Brain microvascular endothelial cell (primary cell): ENCODE results near the gene PHF21B.

Experiments used
- DNase-seq: peaks from one replicate; pipeline ENCODE4 v3.0.0-alpha.2; 2020
- H3K27ac ChIP-seq: fragments of 250-450 bp; sonication (Bioruptor Pico); 2 replicates; pipeline ENCODE4 v1.5.1; 2020; ENCODE audit warnings: mild to moderate bottlenecking, moderate library complexity
- H3K27me3 ChIP-seq: fragments of 250-450 bp; sonication (Bioruptor Pico); replicated peaks from 2 replicates; pipeline ENCODE4 v1.5.1; 2020; ENCODE audit warnings: mild to moderate bottlenecking
- H3K36me3 ChIP-seq: fragments of 250-450 bp; sonication (Bioruptor Pico); replicated peaks from 2 replicates; pipeline ENCODE4 v1.5.1; 2020; ENCODE audit warnings: mild to moderate bottlenecking
- H3K4me3 ChIP-seq: 2 replicates; pipeline ENCODE4 v1.5.1; 2011; ENCODE audit warnings: low read depth, mild to moderate bottlenecking, control low read depth, low read length, moderate library complexity
- in situ Hi-C: cut with HindIII; loops from 2 replicates; pipeline ENCODE4 v1.10.0; 2017; ENCODE audit warnings: low sequenced_read_pairs, low pct_ligation_motif_present
- TF ChIP-seq, protein P1 (sequence below): IDR thresholded peaks from 2 replicates; pipeline ENCODE4 v1.5.1; 2011; ENCODE audit warnings: low read depth, mild to moderate bottlenecking, moderate library complexity, low read length, control low read depth, inconsistent platforms; ENCODE audit errors: missing control alignments

PHF21B gene

GRCh38 chr22:44983878-44984482 is 25.8 kb downstream of the PHF21B start:
- in situ Hi-C loops, result no loop called here
- Histone ChIP-seq H3K36me3 (no peaks in the 10 kb centered on the region), H3K4me3 (no peak overlapping the region), H3K27ac (no peak overlapping the region), H3K27me3 (no peaks in the 10 kb centered on the region)
- DNase-seq, result no peak
- TF ChIP-seq, protein P1, sequence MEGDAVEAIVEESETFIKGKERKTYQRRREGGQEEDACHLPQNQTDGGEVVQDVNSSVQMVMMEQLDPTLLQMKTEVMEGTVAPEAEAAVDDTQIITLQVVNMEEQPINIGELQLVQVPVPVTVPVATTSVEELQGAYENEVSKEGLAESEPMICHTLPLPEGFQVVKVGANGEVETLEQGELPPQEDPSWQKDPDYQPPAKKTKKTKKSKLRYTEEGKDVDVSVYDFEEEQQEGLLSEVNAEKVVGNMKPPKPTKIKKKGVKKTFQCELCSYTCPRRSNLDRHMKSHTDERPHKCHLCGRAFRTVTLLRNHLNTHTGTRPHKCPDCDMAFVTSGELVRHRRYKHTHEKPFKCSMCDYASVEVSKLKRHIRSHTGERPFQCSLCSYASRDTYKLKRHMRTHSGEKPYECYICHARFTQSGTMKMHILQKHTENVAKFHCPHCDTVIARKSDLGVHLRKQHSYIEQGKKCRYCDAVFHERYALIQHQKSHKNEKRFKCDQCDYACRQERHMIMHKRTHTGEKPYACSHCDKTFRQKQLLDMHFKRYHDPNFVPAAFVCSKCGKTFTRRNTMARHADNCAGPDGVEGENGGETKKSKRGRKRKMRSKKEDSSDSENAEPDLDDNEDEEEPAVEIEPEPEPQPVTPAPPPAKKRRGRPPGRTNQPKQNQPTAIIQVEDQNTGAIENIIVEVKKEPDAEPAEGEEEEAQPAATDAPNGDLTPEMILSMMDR, result no peak

DNA sequence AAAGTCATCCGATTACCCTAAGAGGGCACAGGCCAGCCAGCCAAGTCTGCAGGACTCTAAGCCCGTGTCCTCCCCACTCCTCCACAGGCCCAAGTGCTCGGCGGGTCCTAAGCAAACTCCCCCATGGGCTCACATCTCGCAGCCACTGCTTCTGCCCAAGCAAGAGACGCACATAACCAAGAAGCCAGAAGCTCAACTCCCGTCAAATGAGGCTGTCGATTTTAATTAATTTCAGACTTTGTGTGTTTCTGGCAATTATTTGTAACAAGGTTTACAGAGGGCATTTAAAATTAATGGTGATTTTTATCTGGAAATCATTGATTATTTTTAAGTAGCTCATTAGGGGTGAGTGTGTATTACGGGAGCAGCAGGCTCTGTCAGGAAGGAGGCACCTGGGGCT is 27.4 kb downstream of the PHF21B start:
- no peaks in the 10 kb centered on the region for H3K36me3 ChIP-seq
- no peak overlapping the region for H3K27ac ChIP-seq
- DNase-seq, result no peak
- no peak overlapping the region for H3K4me3 ChIP-seq
- H3K27me3 ChIP-seq, result no peaks in the 10 kb centered on the region
- TF ChIP-seq, protein P1, result no peak
- in situ Hi-C loops, result no loop called here

- DNase-seq, result no peak
- no peaks in the 10 kb centered on the region for H3K36me3 ChIP-seq
- in situ Hi-C loops, result no loop called here
- H3K4me3 ChIP-seq, result no peak overlapping the region
- H3K27ac ChIP-seq, result no peak overlapping the region
- TF ChIP-seq, protein P1, result no peak
- no peaks in the 10 kb centered on the region for H3K27me3 ChIP-seq
Measured at GRCh38 chr22:44981857-44982256, 27.9 kb downstream of the PHF21B start.

DNA sequence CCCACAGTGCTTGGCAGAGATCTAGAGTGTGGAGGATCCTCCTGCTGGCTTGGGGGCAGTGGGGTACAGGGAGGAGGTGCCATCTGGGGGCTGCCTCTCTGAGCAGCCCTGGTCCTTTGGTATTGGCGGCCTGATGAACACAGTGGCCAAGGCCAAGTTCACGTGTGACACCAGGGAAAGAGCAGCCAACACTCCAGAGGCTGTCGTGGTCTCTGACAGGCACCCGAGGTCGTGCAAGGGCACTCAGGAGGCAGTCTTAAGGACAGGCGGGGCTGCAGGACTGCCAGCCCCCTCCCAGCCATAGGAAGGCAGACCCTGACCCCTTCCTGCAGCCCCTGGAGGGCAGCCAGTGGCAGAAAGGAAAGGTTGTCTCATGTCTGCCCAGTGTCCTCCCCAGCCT is 30.7 kb downstream of the PHF21B start:
- H3K4me3 ChIP-seq, result no peak overlapping the region
- DNase-seq, result no peak
- no peak overlapping the region for H3K27ac ChIP-seq
- in situ Hi-C loops, result no loop called here
- H3K27me3 ChIP-seq, result no peaks in the 10 kb centered on the region
- H3K36me3 ChIP-seq, result no peaks in the 10 kb centered on the region
- TF ChIP-seq, protein P1, result no peak

DNA sequence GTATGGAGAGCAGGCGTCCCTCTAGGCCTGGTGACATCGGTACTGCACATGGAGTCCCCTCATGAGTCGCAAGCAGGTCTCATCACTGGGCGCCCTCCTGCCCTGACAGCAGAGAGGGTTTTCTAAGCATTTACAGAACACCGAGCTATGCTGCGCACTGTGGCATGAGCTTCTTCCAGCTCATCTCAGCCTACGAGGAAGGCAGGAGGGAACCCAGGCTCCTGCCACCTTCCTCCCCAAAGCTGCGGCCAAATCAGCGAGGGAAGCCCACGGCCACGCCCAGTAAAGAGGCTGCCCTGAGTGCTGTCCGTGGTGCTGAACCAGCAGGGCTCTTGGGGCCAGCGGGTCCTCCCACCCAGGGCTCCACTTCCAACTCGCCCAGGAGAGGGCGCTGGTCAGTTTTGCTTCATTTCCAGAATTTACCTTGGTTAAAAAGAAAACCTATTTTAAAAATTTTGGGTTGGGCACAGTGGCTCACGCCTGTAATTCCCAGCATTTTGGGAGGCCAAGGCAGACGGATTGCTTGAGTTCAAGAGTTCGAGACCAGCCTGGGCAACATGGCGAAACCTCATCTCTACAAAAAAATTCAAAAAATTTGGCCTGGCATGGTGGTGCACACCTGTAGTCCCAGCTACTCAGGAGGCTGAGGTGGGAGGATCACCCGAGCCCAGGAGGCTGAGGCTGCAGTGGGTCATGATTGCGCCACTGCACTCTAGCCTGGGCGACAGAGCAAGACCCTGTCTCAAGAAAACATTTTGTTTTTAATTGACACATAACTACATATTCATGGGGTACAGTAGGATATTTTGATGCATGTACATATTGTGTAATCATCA is 34.2 kb downstream of the PHF21B start:
- peak; percentile 59 for DNase-seq
- TF ChIP-seq, protein P1, result peak; percentile 92
- no peaks in the 10 kb centered on the region for H3K36me3 ChIP-seq
- H3K4me3 ChIP-seq, result no peak overlapping the region
- H3K27ac ChIP-seq, result no peak overlapping the region
- in situ Hi-C loops, result no loop called here
- no peaks in the 10 kb centered on the region for H3K27me3 ChIP-seq
